Stimulated activated memory B cell treated with anti-CD40 and anti-IgM and Interleukin-4, amounts not matched to agents 10 μg/mL and 1 μg/mL and 100 μg/mL, for 72 hours (primary cell): ENCODE results near the gene RNF223.
A peak's percentile ranks its signal among the peaks of the same experiment; 100 is the strongest.
"Not testable (repeated sequence)": the region's sequence is repeated elsewhere in the genome, so short reads cannot be mapped to it uniquely, and the experiment has no call there.

Experiments
- ATAC-seq: fragments of 150-1000 bp; cut with Tn5 transposase; 2 replicates; pipeline ENCODE4 v1.10.0; 2021
- H3K27ac Mint-ChIP-seq: one replicate; pipeline ENCODE4 v1.8.0; 2022; ENCODE audit warnings: mild to moderate bottlenecking, mixed read lengths
- H3K27me3 Mint-ChIP-seq: one replicate; pipeline ENCODE4 v1.8.0; 2022; ENCODE audit warnings: mixed read lengths
- H3K36me3 Mint-ChIP-seq: one replicate; pipeline ENCODE4 v1.8.0; 2022; ENCODE audit warnings: mixed read lengths
- H3K4me1 Mint-ChIP-seq: one replicate; pipeline ENCODE4 v1.8.0; 2022; ENCODE audit warnings: mixed read lengths
- H3K4me3 Mint-ChIP-seq: one replicate; pipeline ENCODE4 v1.8.0; 2022; ENCODE audit warnings: mild to moderate bottlenecking, moderate library complexity, mixed read lengths
- H3K9me3 Mint-ChIP-seq: one replicate; pipeline ENCODE4 v1.8.0; 2022; ENCODE audit warnings: mixed read lengths

Gene RNF223

GRCh38 chr1:1085171-1085841 lies 11.2 kb upstream of the RNF223 start:
- Mint-ChIP-seq H3K36me3 (peaks cover 26% of the 10 kb centered on the region), H3K4me3 (no peak overlapping the region), H3K27ac (no peak overlapping the region), H3K9me3 (no peaks in the 10 kb centered on the region), H3K4me1 (peaks cover 1% of the 10 kb centered on the region), H3K27me3 (no peaks in the 10 kb centered on the region)
- no peak for ATAC-seq

GRCh38 chr1:1084372-1085170 lies 10.5 kb upstream of the RNF223 start:
- Mint-ChIP-seq H3K9me3 (no peaks in the 10 kb centered on the region), H3K27ac (no peak overlapping the region), H3K27me3 (no peaks in the 10 kb centered on the region), H3K36me3 (peaks cover 23% of the 10 kb centered on the region), H3K4me3 (no peak overlapping the region), H3K4me1 (peaks cover 8% of the 10 kb centered on the region)
- no peak for ATAC-seq

GRCh38 chr1:1083416-1084371 lies 9.6 kb upstream of the RNF223 start:
- Mint-ChIP-seq H3K9me3 (no peaks in the 10 kb centered on the region), H3K36me3 (peaks cover 20% of the 10 kb centered on the region), H3K4me1 (peaks cover 13% of the 10 kb centered on the region), H3K27me3 (no peaks in the 10 kb centered on the region), H3K27ac (no peak overlapping the region), H3K4me3 (no peak overlapping the region)
- ATAC-seq, result no peak

GRCh38 chr1:1082776-1083415 lies 8.8 kb upstream of the RNF223 start:
- no peaks in the 10 kb centered on the region for H3K9me3 Mint-ChIP-seq
- no peak overlapping the region for H3K4me3 Mint-ChIP-seq
- no peaks in the 10 kb centered on the region for H3K27me3 Mint-ChIP-seq
- peaks cover 15% of the 10 kb centered on the region for H3K36me3 Mint-ChIP-seq
- no peak for ATAC-seq
- H3K27ac Mint-ChIP-seq, result no peak overlapping the region
- peaks cover 13% of the 10 kb centered on the region for H3K4me1 Mint-ChIP-seq

- Mint-ChIP-seq H3K4me3 (no peak overlapping the region), H3K4me1 (peaks cover 13% of the 10 kb centered on the region), H3K27ac (no peak overlapping the region), H3K36me3 (peaks cover 15% of the 10 kb centered on the region), H3K27me3 (no peaks in the 10 kb centered on the region), H3K9me3 (no peaks in the 10 kb centered on the region)
- no peak for ATAC-seq
These were observed 8.2 kb upstream of the RNF223 start for GRCh38 chr1:1082239-1082775.

- H3K4me3 Mint-ChIP-seq, result no peak overlapping the region
- H3K4me1 Mint-ChIP-seq, result peaks cover 13% of the 10 kb centered on the region
- peaks cover 10% of the 10 kb centered on the region for H3K36me3 Mint-ChIP-seq
- H3K27me3 Mint-ChIP-seq, result no peaks in the 10 kb centered on the region
- no peaks in the 10 kb centered on the region for H3K9me3 Mint-ChIP-seq
- ATAC-seq, result no peak
- H3K27ac Mint-ChIP-seq, result no peak overlapping the region
These were observed 7.5 kb upstream of the RNF223 start for GRCh38 chr1:1081311-1082238.

GRCh38 chr1:1080951-1081310 lies 6.8 kb upstream of the RNF223 start:
- no peak for ATAC-seq
- Mint-ChIP-seq H3K27ac (no peak overlapping the region), H3K4me1 (peaks cover 13% of the 10 kb centered on the region), H3K27me3 (no peaks in the 10 kb centered on the region), H3K9me3 (no peaks in the 10 kb centered on the region), H3K36me3 (peaks cover 7% of the 10 kb centered on the region), H3K4me3 (no peak overlapping the region)

GRCh38 chr1:1080122-1080757 lies 6.1 kb upstream of the RNF223 start:
- Mint-ChIP-seq H3K36me3 (peaks cover 7% of the 10 kb centered on the region), H3K9me3 (no peaks in the 10 kb centered on the region), H3K27me3 (peaks cover 5% of the 10 kb centered on the region), H3K27ac (peak overlapping the region; percentile 64), H3K4me1 (peaks cover 13% of the 10 kb centered on the region), H3K4me3 (no peak overlapping the region)
- ATAC-seq, result peak; percentile 68

GRCh38 chr1:1079408-1080121 lies 5.5 kb upstream of the RNF223 start:
- H3K36me3 Mint-ChIP-seq, result peaks cover 7% of the 10 kb centered on the region
- peaks cover 13% of the 10 kb centered on the region for H3K4me1 Mint-ChIP-seq
- ATAC-seq, result peak; percentile 74
- peak overlapping the region; percentile 61 for H3K4me3 Mint-ChIP-seq
- peak overlapping the region; percentile 64 for H3K27ac Mint-ChIP-seq
- H3K27me3 Mint-ChIP-seq, result peaks cover 11% of the 10 kb centered on the region
- H3K9me3 Mint-ChIP-seq, result no peaks in the 10 kb centered on the region

GRCh38 chr1:1077396-1077795 lies 3.3 kb upstream of the RNF223 start:
- not testable (repeated sequence) for H3K9me3 Mint-ChIP-seq, ATAC-seq, H3K36me3 Mint-ChIP-seq, H3K4me3 Mint-ChIP-seq, H3K27ac Mint-ChIP-seq
- Mint-ChIP-seq H3K27me3 (peaks cover 25% of the 10 kb centered on the region), H3K4me1 (peaks cover 13% of the 10 kb centered on the region)

- ATAC-seq, result no peak
- H3K27ac Mint-ChIP-seq, result no peak overlapping the region
These were observed 1.2 kb upstream of the RNF223 start for GRCh38 chr1:1075148-1075935.

GRCh38 chr1:1074631-1075147 lies 583 bp upstream of the RNF223 start:
- peaks cover 21% of the 10 kb centered on the region for H3K4me1 Mint-ChIP-seq
- peaks cover 26% of the 10 kb centered on the region for H3K27me3 Mint-ChIP-seq
- no peaks in the 10 kb centered on the region for H3K36me3 Mint-ChIP-seq
- ATAC-seq, result no peak
- no peaks in the 10 kb centered on the region for H3K9me3 Mint-ChIP-seq
- H3K4me3 Mint-ChIP-seq, result no peak overlapping the region
- no peak overlapping the region for H3K27ac Mint-ChIP-seq

More at GRCh38 chr1:1075148-1075935, 1.2 kb upstream of the RNF223 start:
- Mint-ChIP-seq H3K4me1 (peaks cover 21% of the 10 kb centered on the region), H3K36me3 (no peaks in the 10 kb centered on the region), H3K4me3 (no peak overlapping the region), H3K9me3 (no peaks in the 10 kb centered on the region), H3K27me3 (peaks cover 26% of the 10 kb centered on the region)
